SU-DHL-6 (cell line): ENCODE measurements around the gene NDUFB3.

Experiments used
- H2AFZ ChIP-seq: fragments of 200-600 bp; sonication (generic); 2 replicates; pipeline ENCODE4 v1.6.1; 2014; ENCODE audit warnings: low read depth, mild to moderate bottlenecking, moderate library complexity, mixed read lengths, antibody characterized with exemption, low read length; ENCODE audit not compliant: severe bottlenecking
- H3F3A ChIP-seq: fragments of 200-600 bp; shearing (Covaris generic); 2 replicates; pipeline ENCODE4 v1.6.0; 2016; ENCODE audit warnings: antibody characterized with exemption, mild to moderate bottlenecking; ENCODE audit not compliant: insufficient read depth
- H3K27ac ChIP-seq: fragments of 200-600 bp; sonication (generic); 2 replicates; pipeline ENCODE4 v1.5.1; 2016; ENCODE audit warnings: low read depth, mild to moderate bottlenecking, low read length, moderate library complexity, mixed read lengths
- H3K27me3 ChIP-seq: fragments of 200-600 bp; sonication (generic), shearing (Covaris generic); 2 replicates; pipeline ENCODE4 v1.6.0; 2014; ENCODE audit warnings: mild to moderate bottlenecking, low read length
- H3K36me3 ChIP-seq: fragments of 200-600 bp; sonication (generic); 2 replicates; pipeline ENCODE4 v1.6.1; 2014; ENCODE audit warnings: mild to moderate bottlenecking, low read length, mixed read lengths
- H3K4me2 ChIP-seq: fragments of 300-600, 200-600 bp; shearing (Covaris generic), sonication (generic); 2 replicates; pipeline ENCODE4 v1.6.0; 2014; ENCODE audit warnings: low read length, low read depth, mild to moderate bottlenecking; ENCODE audit not compliant: poor library complexity, severe bottlenecking
- H3K4me3 ChIP-seq: fragments of 200-600 bp; sonication (generic); 2 replicates; pipeline ENCODE4 v1.5.1; 2014; ENCODE audit warnings: antibody characterized with exemption, low read length, mild to moderate bottlenecking, mixed read lengths; ENCODE audit not compliant: insufficient read depth, poor library complexity, severe bottlenecking
- H3K79me2 ChIP-seq: fragments of 200-600 bp; sonication (generic); 2 replicates; pipeline ENCODE4 v1.6.1; 2014; ENCODE audit warnings: mild to moderate bottlenecking, low read length, moderate library complexity; ENCODE audit not compliant: insufficient read depth
- H3K9ac ChIP-seq: fragments of 200-600 bp; sonication (generic); 2 replicates; pipeline ENCODE4 v1.7.0; 2014; ENCODE audit warnings: mild to moderate bottlenecking, low read length
- H3K9me2 ChIP-seq: fragments of 200-600 bp; sonication (generic); replicated peaks from 2 replicates; pipeline ENCODE4 v1.6.1; 2014; ENCODE audit warnings: low read length; ENCODE audit not compliant: insufficient read depth
- H3K9me3 ChIP-seq: fragments of 200-600 bp; sonication (generic); 2 replicates; pipeline ENCODE4 v1.6.1; 2014; ENCODE audit warnings: low read length, mixed read lengths; ENCODE audit not compliant: insufficient read depth
- H4K20me1 ChIP-seq: fragments of 200-600 bp; sonication (generic); 2 replicates; pipeline ENCODE4 v1.6.1; 2014; ENCODE audit warnings: low read depth, mild to moderate bottlenecking, antibody characterized with exemption, low read length, moderate library complexity, mixed read lengths
- CTCF ChIP-seq: fragments of 200-600 bp; sonication (generic); IDR thresholded peaks from one replicate; pipeline ENCODE4 v1.5.1; 2017; ENCODE audit warnings: antibody characterized with exemption, mild to moderate bottlenecking, low read length, moderate library complexity; ENCODE audit not compliant: insufficient read depth, poor library complexity, severe bottlenecking
- EZH2phosphoT487 ChIP-seq: fragments of 200-600 bp; sonication (generic), shearing (Covaris generic); conservative IDR thresholded peaks from 2 replicates; pipeline ENCODE4 v1.6.1; 2018; ENCODE audit warnings: mild to moderate bottlenecking, antibody characterized with exemption, low read length, moderate library complexity, mixed read lengths

The NDUFB3 gene

GRCh38 chr2:201046881-201047280, 24.9 kb upstream of the NDUFB3 start:
- no peaks in the 10 kb centered on the region for H4K20me1 ChIP-seq
- no peaks in the 10 kb centered on the region for H3F3A ChIP-seq
- H3K4me3 ChIP-seq = no peak overlapping the region
- H3K9me3 ChIP-seq = no peaks in the 10 kb centered on the region
- H3K27me3 ChIP-seq = no peaks in the 10 kb centered on the region
- peaks cover 24% of the 10 kb centered on the region; the same call in 1 of the 2 replicates for H3K36me3 ChIP-seq
- H3K79me2 ChIP-seq = peaks cover 75% of the 10 kb centered on the region
- no peak overlapping the region for H3K4me2 ChIP-seq
- H3K27ac ChIP-seq = no peak overlapping the region
- H3K9me2 ChIP-seq = no peaks in the 10 kb centered on the region
- no peak for TF ChIP-seq CTCF
- TF ChIP-seq EZH2phosphoT487 = no peak
- no peak overlapping the region for H2AFZ ChIP-seq
- no peak overlapping the region for H3K9ac ChIP-seq

- Histone ChIP-seq H3K9ac (no peak overlapping the region), H3K9me3 (no peaks in the 10 kb centered on the region), H3K9me2 (no peaks in the 10 kb centered on the region), H3K27ac (no peak overlapping the region), H4K20me1 (no peaks in the 10 kb centered on the region), H3K36me3 (peaks cover 16% of the 10 kb centered on the region; the same call in 1 of the 2 replicates), H3F3A (no peaks in the 10 kb centered on the region), H3K4me3 (no peak overlapping the region), H3K27me3 (no peaks in the 10 kb centered on the region), H3K79me2 (peaks cover 88% of the 10 kb centered on the region), H3K4me2 (no peak overlapping the region), H2AFZ (no peak overlapping the region)
- TF ChIP-seq CTCF = no peak
- TF ChIP-seq EZH2phosphoT487 = no peak
Measured at GRCh38 chr2:201049455-201049854, 22.3 kb upstream of the NDUFB3 start.

GRCh38 chr2:201057087-201057521, 14.7 kb upstream of the NDUFB3 start:
- no peak overlapping the region for H2AFZ ChIP-seq
- no peaks in the 10 kb centered on the region for H3K27me3 ChIP-seq
- no peak overlapping the region; the same call in 1 of the 2 replicates for H3K27ac ChIP-seq
- no peak for TF ChIP-seq EZH2phosphoT487
- no peak for TF ChIP-seq CTCF
- H3K36me3 ChIP-seq = no peaks in the 10 kb centered on the region
- no peaks in the 10 kb centered on the region for H3K9me2 ChIP-seq
- H4K20me1 ChIP-seq = peaks cover 5% of the 10 kb centered on the region; the same call in 1 of the 2 replicates
- H3K4me2 ChIP-seq = no peak overlapping the region
- H3K9me3 ChIP-seq = no peaks in the 10 kb centered on the region
- H3K4me3 ChIP-seq = no peak overlapping the region
- peaks cover 90% of the 10 kb centered on the region for H3K79me2 ChIP-seq
- no peaks in the 10 kb centered on the region for H3F3A ChIP-seq
- no peak overlapping the region for H3K9ac ChIP-seq
